H1 (cell line): ENCODE results near the gene AMHR2. TPM values are rescaled to one million over a fixed set of nuclear protein-coding genes. Genes with fewer than 3 reads are reported as not detected.

ENCODE experiments used
- BRCA1 ChIP-seq: IDR thresholded peaks from 2 replicates; pipeline ENCODE4 v1.6.1; 2012; ENCODE audit warnings: low read depth, low read length, improper control_type of control experiment
- CHD1 ChIP-seq: IDR thresholded peaks from 2 replicates; pipeline ENCODE4 v1.6.1; 2012; ENCODE audit warnings: low read depth, low read length, improper control_type of control experiment
- CREB1 ChIP-seq: IDR thresholded peaks from 2 replicates; pipeline ENCODE4 v1.6.1; 2012; ENCODE audit warnings: inconsistent platforms
- EGR1 ChIP-seq: IDR thresholded peaks from 2 replicates; pipeline ENCODE4 v1.6.1; 2011; ENCODE audit warnings: low read depth, low read length, borderline replicate concordance
- FOSL1 ChIP-seq: IDR thresholded peaks from 2 replicates; pipeline ENCODE4 v1.6.1; 2011; ENCODE audit warnings: mild to moderate bottlenecking, low read depth, low read length, moderate library complexity; ENCODE audit not compliant: insufficient read depth
- HDAC6 ChIP-seq: IDR thresholded peaks from one replicate; pipeline ENCODE4 v1.7.1; 2012; ENCODE audit warnings: low read depth, mild to moderate bottlenecking, inconsistent platforms, low read length, moderate library complexity
- NANOG ChIP-seq: IDR thresholded peaks from 2 replicates; pipeline ENCODE4 v1.6.1; 2011; ENCODE audit warnings: low read length, low read depth, mild to moderate bottlenecking, inconsistent platforms; ENCODE audit not compliant: insufficient read depth, poor library complexity, severe bottlenecking
- PHF8 ChIP-seq: fragments of 200-600 bp; sonication (generic); conservative IDR thresholded peaks from 2 replicates; pipeline ENCODE4 v1.7.1; 2012; ENCODE audit warnings: low read depth, mild to moderate bottlenecking, inconsistent platforms, low read length, moderate library complexity
- POLR2A ChIP-seq, 2 experiments: IDR thresholded peaks; 1 replicate in 1 of 2; 2 replicates in 1 of 2; pipeline ENCODE4 v1.6.1; 2011; ENCODE audit warnings: low read depth in 2 of 2, low read length in 2 of 2, mild to moderate bottlenecking in 2 of 2; ENCODE audit errors: control extremely low read depth in 1 of 2
- POLR2AphosphoS5 ChIP-seq: IDR thresholded peaks from 2 replicates; pipeline ENCODE4 v1.6.1; 2011; ENCODE audit warnings: low read depth, low read length
- RAD21 ChIP-seq, 2 experiments: IDR thresholded peaks in 1 of 2; conservative IDR thresholded peaks in 1 of 2; 2 replicates each; pipeline ENCODE4 v1.6.1; 2011; ENCODE audit warnings: low read depth in 2 of 2, low read length in 2 of 2, improper control_type of control experiment in 1 of 2, inconsistent platforms in 1 of 2, mild to moderate bottlenecking in 1 of 2, moderate library complexity in 1 of 2
- RNF2 ChIP-seq: fragments of 200-900, 300-1000 bp; sonication (generic); IDR thresholded peaks from 2 replicates; pipeline ENCODE4 v1.7.1; 2016; ENCODE audit warnings: borderline replicate concordance, low read depth, mild to moderate bottlenecking, antibody characterized with exemption, low read length; ENCODE audit not compliant: poor library complexity, severe bottlenecking; ENCODE audit errors: missing control alignments
- SIX5 ChIP-seq: IDR thresholded peaks from 2 replicates; pipeline ENCODE4 v1.6.1; 2011; ENCODE audit warnings: mild to moderate bottlenecking, low read depth, low read length
- SP2 ChIP-seq: IDR thresholded peaks from 2 replicates; pipeline ENCODE4 v1.6.1; 2012; ENCODE audit warnings: mild to moderate bottlenecking, low read length, inconsistent platforms
- SUZ12 ChIP-seq: fragments of 200-600 bp; sonication (generic); IDR thresholded peaks from 2 replicates; pipeline ENCODE4 v1.6.1; 2012; ENCODE audit warnings: mild to moderate bottlenecking, inconsistent platforms, low read length, moderate library complexity, mixed read lengths
- TAF1 ChIP-seq: IDR thresholded peaks from 2 replicates; pipeline ENCODE4 v1.6.1; 2011; ENCODE audit warnings: mild to moderate bottlenecking, low read depth, low read length
- TCF12 ChIP-seq: IDR thresholded peaks from 2 replicates; pipeline ENCODE4 v1.6.1; 2011; ENCODE audit warnings: low read depth, mild to moderate bottlenecking, low read length
- TEAD4 ChIP-seq: IDR thresholded peaks from 2 replicates; pipeline ENCODE4 v1.6.1; 2012; ENCODE audit warnings: low read depth, low read length, inconsistent platforms, mixed read lengths
- polyA plus RNA-seq, 7 experiments: library from polyadenylated mRNA; depleted of rRNA in 3 of 7; stranded (reverse) in 5 of 7; unstranded in 2 of 7; fragments of >200 nt in 5 of 7; fragments of 200-250 nt in 2 of 7; gene quantifications; 1 replicate in 5 of 7; 2 replicates in 1 of 7; 4 replicates in 1 of 7; pipeline versions ENCODE4 v1.2.1 to v1.2.3, GENCODE V29; 2011 to 2013; ENCODE audit warnings: missing spikeins in 2 of 7, mixed read lengths in 2 of 7
- total RNA-seq: library from RNA; stranded (reverse); fragmentation: NEBNext Ultra II Directional; extraction: Animal tissue kit (Norgen Biotek cat#: 25700); gene quantifications from 2 replicates; pipeline ENCODE4 v1.2.1, GENCODE V29; 2021
- TF ChIP-seq, protein P1 (sequence below): IDR thresholded peaks from 2 replicates; pipeline ENCODE4 v1.6.1; 2012; ENCODE audit warnings: inconsistent platforms
- TF ChIP-seq, protein P2 (sequence below): IDR thresholded peaks from 2 replicates; pipeline ENCODE4 v1.6.1; 2011; ENCODE audit warnings: low read depth, mild to moderate bottlenecking, low read length; ENCODE audit not compliant: insufficient read depth
- TF ChIP-seq, protein P3 (sequence below): IDR thresholded peaks from 2 replicates; pipeline ENCODE4 v1.6.1; 2012; ENCODE audit warnings: low read length, inconsistent platforms

AMHR2 gene
- total and polyA plus RNA-seq, 2 of the 8 experiments (the other 6 are each of a cell fraction or from before 2014, with no cell fraction given), result 0.29 to 0.35 TPM

DNA sequence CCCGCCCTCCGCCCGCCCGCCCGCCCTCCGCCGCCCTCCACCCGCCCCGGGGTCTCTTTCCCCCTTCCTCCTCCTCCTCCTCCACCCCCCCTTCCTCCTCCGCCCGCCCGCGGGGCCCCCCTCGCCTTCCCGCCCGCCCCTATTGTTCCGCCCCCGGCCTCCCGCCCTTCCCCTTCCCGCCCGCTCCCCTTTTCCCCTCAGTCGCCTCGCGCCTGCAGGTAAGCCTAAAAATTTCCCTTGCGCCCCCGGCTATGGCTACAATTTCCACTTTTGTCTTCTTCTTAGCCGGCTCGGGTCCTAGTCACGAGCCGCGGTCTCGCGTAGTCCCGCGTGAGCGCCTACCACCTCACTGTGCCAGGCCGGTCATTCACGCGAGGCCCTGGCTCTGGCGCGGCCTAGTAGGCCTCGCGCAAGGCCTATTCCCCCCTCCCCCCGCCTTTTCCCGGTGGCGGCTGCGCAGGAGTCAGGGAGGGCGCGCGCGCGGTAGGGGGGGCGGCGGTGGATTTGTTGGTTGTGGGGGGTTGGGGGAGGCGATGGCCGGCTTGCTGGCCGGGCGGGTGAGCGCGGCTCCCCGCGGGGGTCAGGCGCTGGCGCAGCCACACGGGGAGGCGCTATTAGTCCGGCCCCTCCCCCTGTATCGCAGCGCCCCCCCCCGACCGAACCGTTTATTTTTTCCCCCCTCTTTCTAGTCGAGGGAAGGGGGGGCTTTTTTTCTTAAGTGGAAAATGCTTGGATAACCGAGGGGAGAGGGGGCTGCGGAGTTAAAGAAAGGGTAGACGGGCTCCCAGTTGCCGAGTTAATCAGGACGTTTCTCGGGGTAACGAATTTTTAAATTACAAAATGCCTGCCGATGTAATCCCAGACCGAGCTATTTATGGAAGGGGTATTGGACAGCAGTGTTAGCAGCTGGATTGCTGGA, 28.8 kb downstream of the AMHR2 start (continued):
- TF ChIP-seq FOSL1 (no peak), CREB1 (peak; percentile 71), POLR2AphosphoS5 (peak; percentile 77), SUZ12 (no peak), RNF2 (no peak), TAF1 (peak; percentile 70), NANOG (peak; percentile 15), SIX5 (no peak), TEAD4 (no peak), PHF8 (peak; percentile 98), TCF12 (no peak), EGR1 (no peak), SP2 (no peak), BRCA1 (no peak), HDAC6 (no peak), POLR2A (IDR thresholded peaks at IDR 0.05; ENCODE audit: control extremely low read depth in 1 of 2, low read depth in 2 of 2, low read length in 2 of 2) (peak; percentile 77 to 87), CHD1 (peak; percentile 74), RAD21 (IDR thresholded peaks at IDR 0.05 in 1 of 2, conservative IDR thresholded peaks at IDR 0.05 in 1 of 2; ENCODE audit: low read depth in 2 of 2, low read length in 2 of 2) (no peak)
- TF ChIP-seq, protein P1, sequence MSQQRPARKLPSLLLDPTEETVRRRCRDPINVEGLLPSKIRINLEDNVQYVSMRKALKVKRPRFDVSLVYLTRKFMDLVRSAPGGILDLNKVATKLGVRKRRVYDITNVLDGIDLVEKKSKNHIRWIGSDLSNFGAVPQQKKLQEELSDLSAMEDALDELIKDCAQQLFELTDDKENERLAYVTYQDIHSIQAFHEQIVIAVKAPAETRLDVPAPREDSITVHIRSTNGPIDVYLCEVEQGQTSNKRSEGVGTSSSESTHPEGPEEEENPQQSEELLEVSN, result no peak
- TF ChIP-seq, protein P2, sequence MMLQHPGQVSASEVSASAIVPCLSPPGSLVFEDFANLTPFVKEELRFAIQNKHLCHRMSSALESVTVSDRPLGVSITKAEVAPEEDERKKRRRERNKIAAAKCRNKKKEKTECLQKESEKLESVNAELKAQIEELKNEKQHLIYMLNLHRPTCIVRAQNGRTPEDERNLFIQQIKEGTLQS, result no peak
- TF ChIP-seq, protein P3, sequence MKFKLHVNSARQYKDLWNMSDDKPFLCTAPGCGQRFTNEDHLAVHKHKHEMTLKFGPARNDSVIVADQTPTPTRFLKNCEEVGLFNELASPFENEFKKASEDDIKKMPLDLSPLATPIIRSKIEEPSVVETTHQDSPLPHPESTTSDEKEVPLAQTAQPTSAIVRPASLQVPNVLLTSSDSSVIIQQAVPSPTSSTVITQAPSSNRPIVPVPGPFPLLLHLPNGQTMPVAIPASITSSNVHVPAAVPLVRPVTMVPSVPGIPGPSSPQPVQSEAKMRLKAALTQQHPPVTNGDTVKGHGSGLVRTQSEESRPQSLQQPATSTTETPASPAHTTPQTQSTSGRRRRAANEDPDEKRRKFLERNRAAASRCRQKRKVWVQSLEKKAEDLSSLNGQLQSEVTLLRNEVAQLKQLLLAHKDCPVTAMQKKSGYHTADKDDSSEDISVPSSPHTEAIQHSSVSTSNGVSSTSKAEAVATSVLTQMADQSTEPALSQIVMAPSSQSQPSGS, result no peak
